Epithelial cell of umbilical artery (primary cell): Measurements from ENCODE around the gene BCAR3. TPM values are rescaled to one million over a fixed set of nuclear protein-coding genes. Genes with fewer than 3 reads are reported as not detected.

Experiments used
- total RNA-seq: library from RNA; depleted of rRNA; stranded (reverse); fragments of >200 nt; gene quantifications from 2 replicates; pipeline ENCODE4 v1.2.3, GENCODE V29; 2014

The BCAR3 gene
- 33.5 and 56.2 TPM in 2 replicates for total RNA-seq

DNA sequence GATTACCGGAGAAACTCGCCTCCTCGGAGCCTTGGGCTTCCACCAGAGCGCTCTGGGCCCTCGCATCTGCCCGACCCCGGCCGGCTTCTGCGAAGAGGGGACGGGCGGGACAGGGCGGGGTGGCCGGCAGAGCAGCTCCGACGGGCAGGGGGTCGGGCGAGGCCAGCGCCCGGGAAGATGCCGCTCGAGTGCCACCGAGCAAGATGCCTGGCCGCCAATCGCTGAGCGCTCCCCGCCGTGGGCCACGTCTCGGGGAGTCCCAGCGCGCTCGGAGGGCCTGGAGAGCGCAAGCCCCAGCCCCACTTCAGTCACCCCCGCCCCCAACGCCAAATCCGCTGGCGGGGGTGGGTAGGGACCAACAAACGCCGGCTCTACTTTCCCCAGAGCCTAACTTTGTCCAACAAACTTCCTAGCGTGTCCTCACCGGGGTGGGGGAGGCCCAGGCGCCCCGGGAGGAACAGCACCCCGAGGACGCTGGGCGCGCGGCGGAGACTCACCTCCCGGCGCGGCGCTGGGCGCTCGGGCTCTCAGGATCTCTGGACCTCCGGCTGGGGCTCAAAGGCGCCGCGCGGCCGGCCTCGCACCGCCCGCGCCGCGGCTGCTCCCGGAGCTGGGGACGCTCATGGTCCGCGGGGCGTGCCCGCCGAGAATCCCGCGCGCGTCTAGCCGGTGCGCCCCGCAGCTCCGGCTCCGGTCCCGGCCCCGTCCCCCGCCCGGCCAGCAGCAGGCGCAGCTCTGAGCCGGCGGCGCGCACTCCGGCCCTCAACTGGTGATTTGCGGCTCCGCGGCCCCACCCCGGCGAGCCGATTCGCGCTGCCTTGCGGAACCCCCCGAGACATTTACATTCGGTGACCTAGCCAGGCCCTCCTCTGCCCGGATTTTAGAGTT is at the start of gene BCAR3:
Gene BCAR3, minus strand, starts transcription at position 737 of the 888 bp plus-strand sequence. CDS start 6,907 bp downstream, outside the sequence.

Other genes with a start within 250 kb of the BCAR3 start
- gene FNBP1L, start 233.7 kb downstream of the BCAR3 start, total RNA-seq, result 41.6 and 47.1 TPM in 2 replicates
- gene DNTTIP2, start 197.4 kb upstream of the BCAR3 start, total RNA-seq, result 32.5 and 36.0 TPM in 2 replicates
- 15.9 and 29.3 TPM in 2 replicates for gene GCLM, start 227.6 kb upstream of the BCAR3 start, total RNA-seq